Activated CD8-positive, alpha-beta memory T cell treated with anti-CD3 and anti-CD28 coated beads for 24 hours (primary cell): Measurements from ENCODE around the gene DNAJC27.

Experiments used
- DNase-seq: peaks from one replicate; pipeline ENCODE4 v3.0.0-alpha.2; 2020

Gene DNAJC27

GRCh38 chr2:24924732-24925131 is 47.0 kb downstream of the DNAJC27 start:
- DNase-seq = no peak

- no peak for DNase-seq
Observed at GRCh38 chr2:24924266-24924665, 47.5 kb downstream of the DNAJC27 start.

GRCh38 chr2:24923106-24923505 is 48.6 kb downstream of the DNAJC27 start:
- no peak for DNase-seq

- no peak for DNase-seq
Observed at GRCh38 chr2:24922556-24922955, 49.2 kb downstream of the DNAJC27 start.

GRCh38 chr2:24920809-24921441 is 50.8 kb downstream of the DNAJC27 start:
- DNase-seq = no peak

- DNase-seq = peak; percentile 84
Observed at GRCh38 chr2:24920098-24920808, 51.5 kb downstream of the DNAJC27 start, which contains the start of gene ADCY3. Gene ADCY3, minus strand, starts transcription at chr2:24920237. Its CDS starts 1,250 bp downstream, at chr2:24918987.

- peak; percentile 75 for DNase-seq
Observed at GRCh38 chr2:24919506-24920097, 52.2 kb downstream of the DNAJC27 start.

GRCh38 chr2:24919037-24919505 is 52.7 kb downstream of the DNAJC27 start:
- peak; percentile 81 for DNase-seq

GRCh38 chr2:24918326-24919036 is 53.3 kb downstream of the DNAJC27 start:
- no peak for DNase-seq

- DNase-seq = no peak
Observed at GRCh38 chr2:24917731-24918325, 53.9 kb downstream of the DNAJC27 start.

GRCh38 chr2:24917086-24917485 is 54.7 kb downstream of the DNAJC27 start:
- peak; percentile 77 for DNase-seq

- DNase-seq = no peak
Observed at GRCh38 chr2:24915796-24916195, 56.0 kb downstream of the DNAJC27 start.

GRCh38 chr2:24915175-24915574 is 56.6 kb downstream of the DNAJC27 start:
- no peak for DNase-seq

- no peak for DNase-seq
Observed at GRCh38 chr2:24914713-24915112, 57.0 kb downstream of the DNAJC27 start.

GRCh38 chr2:24913911-24914310 is 57.8 kb downstream of the DNAJC27 start:
- no peak for DNase-seq

- no peak for DNase-seq
Observed at GRCh38 chr2:24912986-24913385, 58.8 kb downstream of the DNAJC27 start.

- DNase-seq = no peak
Observed at GRCh38 chr2:24912523-24912922, 59.2 kb downstream of the DNAJC27 start.

- no peak for DNase-seq
Observed at GRCh38 chr2:24910245-24910644, 61.5 kb downstream of the DNAJC27 start.

- no peak for DNase-seq
Observed at GRCh38 chr2:24909555-24910177, 62.1 kb downstream of the DNAJC27 start.

- DNase-seq = no peak
Observed at GRCh38 chr2:24908461-24908901, 63.3 kb downstream of the DNAJC27 start.

GRCh38 chr2:24907116-24907515 is 64.6 kb downstream of the DNAJC27 start:
- DNase-seq = no peak

- no peak for DNase-seq
Observed at GRCh38 chr2:24906466-24906865, 65.3 kb downstream of the DNAJC27 start.
